Measurements from ENCODE around the gene WDR88.

DNA sequence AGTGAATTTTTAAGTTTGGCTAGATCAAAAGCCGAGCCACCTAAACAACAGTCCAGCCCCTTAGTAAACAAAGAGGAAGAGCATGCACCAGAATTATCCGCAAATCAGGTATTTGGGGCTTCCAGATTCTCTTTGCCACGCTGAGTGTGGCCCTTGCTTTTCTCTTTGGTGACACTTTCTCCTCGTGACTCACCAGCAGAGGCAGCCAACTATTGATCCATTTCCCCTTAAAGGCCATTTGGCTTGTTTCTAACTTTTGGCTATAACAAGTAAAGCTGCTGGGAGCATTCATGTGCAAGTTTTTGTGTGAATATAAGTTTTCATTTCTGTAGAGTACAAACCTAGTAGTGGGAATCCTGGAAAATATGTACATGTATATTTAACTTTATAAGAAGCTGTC lies 17.6 kb upstream of the WDR88 start:
- TF ChIP-seq, protein P1, sequence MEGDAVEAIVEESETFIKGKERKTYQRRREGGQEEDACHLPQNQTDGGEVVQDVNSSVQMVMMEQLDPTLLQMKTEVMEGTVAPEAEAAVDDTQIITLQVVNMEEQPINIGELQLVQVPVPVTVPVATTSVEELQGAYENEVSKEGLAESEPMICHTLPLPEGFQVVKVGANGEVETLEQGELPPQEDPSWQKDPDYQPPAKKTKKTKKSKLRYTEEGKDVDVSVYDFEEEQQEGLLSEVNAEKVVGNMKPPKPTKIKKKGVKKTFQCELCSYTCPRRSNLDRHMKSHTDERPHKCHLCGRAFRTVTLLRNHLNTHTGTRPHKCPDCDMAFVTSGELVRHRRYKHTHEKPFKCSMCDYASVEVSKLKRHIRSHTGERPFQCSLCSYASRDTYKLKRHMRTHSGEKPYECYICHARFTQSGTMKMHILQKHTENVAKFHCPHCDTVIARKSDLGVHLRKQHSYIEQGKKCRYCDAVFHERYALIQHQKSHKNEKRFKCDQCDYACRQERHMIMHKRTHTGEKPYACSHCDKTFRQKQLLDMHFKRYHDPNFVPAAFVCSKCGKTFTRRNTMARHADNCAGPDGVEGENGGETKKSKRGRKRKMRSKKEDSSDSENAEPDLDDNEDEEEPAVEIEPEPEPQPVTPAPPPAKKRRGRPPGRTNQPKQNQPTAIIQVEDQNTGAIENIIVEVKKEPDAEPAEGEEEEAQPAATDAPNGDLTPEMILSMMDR (IDR thresholded peaks at IDR 0.05): no peak
- TF ChIP-seq POLR2A (IDR thresholded peaks at IDR 0.05) (no peak), POLR2AphosphoS5 (IDR thresholded peaks at IDR 0.05; ENCODE audit: insufficient read depth in 1 of 2, low read depth in 1 of 2) (no peak)

Data from vagina (tissue), 2 donors.